Keratinocyte (primary cell): Measurements from ENCODE around the gene TP53BP1. TPM values are rescaled to one million over a fixed set of nuclear protein-coding genes. Genes with fewer than 3 reads are reported as not detected.
A peak's percentile ranks its signal among the peaks of the same experiment; 100 is the strongest.

Experiments
- DNase-seq: peaks from one replicate; pipeline ENCODE4 v3.0.0-alpha.2; 2011; ENCODE audit warnings: low read depth, missing footprints, low spot score
- FAIRE-seq: peaks from 2 replicates; lab custom pipeline; 2011; peaks lifted over from hg19 to GRCh38; lab: Jason Lieb, UNC
- H2AFZ ChIP-seq: 2 replicates; pipeline ENCODE4 v1.6.0; 2012; ENCODE audit warnings: low read length, control low read depth, inconsistent platforms; ENCODE audit not compliant: control insufficient read depth
- H3K27ac ChIP-seq: 2 replicates; pipeline ENCODE4 v1.5.1; 2011; ENCODE audit warnings: low read length; ENCODE audit not compliant: control insufficient read depth, insufficient read depth
- H3K27me3 ChIP-seq: 3 replicates; pipeline ENCODE4 v1.6.0; 2011; ENCODE audit warnings: low read length; ENCODE audit not compliant: control insufficient read depth, insufficient read depth; ENCODE audit errors: extremely low read depth
- H3K36me3 ChIP-seq, 2 experiments: 2 replicates in 1 of 2; 3 replicates in 1 of 2; pipeline ENCODE4 v1.5.1; 2011; ENCODE audit warnings: low read length in 2 of 2, mild to moderate bottlenecking in 1 of 2; ENCODE audit not compliant: control insufficient read depth in 2 of 2, insufficient read depth in 2 of 2; ENCODE audit errors: extremely low read depth in 1 of 2
- H3K4me1 ChIP-seq: 3 replicates; pipeline ENCODE4 v1.5.1; 2011; ENCODE audit warnings: low read length; ENCODE audit not compliant: control insufficient read depth, insufficient read depth; ENCODE audit errors: extremely low read depth
- H3K4me2 ChIP-seq: 3 replicates; pipeline ENCODE4 v1.6.0; 2011; ENCODE audit warnings: low read depth, low read length; ENCODE audit not compliant: control insufficient read depth, insufficient read depth; ENCODE audit errors: extremely low read depth
- H3K4me3 ChIP-seq, 3 experiments: fragments of 200-600 bp in 1 of 3; sonication (generic) in 1 of 3; 2 replicates in 2 of 3; 3 replicates in 1 of 3; pipeline ENCODE4 v1.5.1; 2011 to 2016; ENCODE audit warnings: low read length in 3 of 3, mild to moderate bottlenecking in 3 of 3, control low read depth in 2 of 3, inconsistent platforms in 1 of 3, low read depth in 1 of 3, mixed read lengths in 1 of 3, mixed run types in 1 of 3, moderate library complexity in 1 of 3; ENCODE audit not compliant: control insufficient read depth in 2 of 3, insufficient read depth in 2 of 3; ENCODE audit errors: extremely low read depth in 1 of 3
- H3K79me2 ChIP-seq: 2 replicates; pipeline ENCODE4 v1.6.0; 2012; ENCODE audit warnings: low read length; ENCODE audit not compliant: control insufficient read depth, insufficient read depth
- H3K9ac ChIP-seq: 3 replicates; pipeline ENCODE4 v1.6.0; 2011; ENCODE audit warnings: low read length; ENCODE audit not compliant: control insufficient read depth, insufficient read depth; ENCODE audit errors: extremely low read depth
- H3K9me1 ChIP-seq: 3 replicates; pipeline ENCODE4 v1.6.0; 2011; ENCODE audit warnings: low read length; ENCODE audit not compliant: control insufficient read depth, insufficient read depth; ENCODE audit errors: extremely low read depth
- H3K9me3 ChIP-seq: 2 replicates; pipeline ENCODE4 v1.5.1; 2012; ENCODE audit warnings: low read depth, low read length; ENCODE audit not compliant: control insufficient read depth
- H4K20me1 ChIP-seq: 3 replicates; pipeline ENCODE4 v1.6.0; 2011; ENCODE audit warnings: low read length; ENCODE audit not compliant: control insufficient read depth, insufficient read depth; ENCODE audit errors: extremely low read depth
- CTCF ChIP-seq, 3 experiments: IDR thresholded peaks in 1 of 3; conservative IDR thresholded peaks in 1 of 3; optimal IDR thresholded peaks in 1 of 3; 2 replicates in 2 of 3; 3 replicates in 1 of 3; pipeline versions ENCODE3 to v1.5.1; 2011; ENCODE audit warnings: low read length in 3 of 3, mild to moderate bottlenecking in 3 of 3, moderate library complexity in 2 of 3, control low read depth in 1 of 3, inconsistent platforms in 1 of 3; ENCODE audit not compliant: insufficient read depth in 2 of 3; ENCODE audit errors: extremely low read depth in 1 of 3
- EZH2 ChIP-seq: IDR thresholded peaks from one replicate; pipeline ENCODE4 v1.6.1; 2012; ENCODE audit warnings: inconsistent platforms, mild to moderate bottlenecking, low read length, moderate library complexity
- dilution Hi-C: fragments of 300-500 bp; cut with MboI; formaldehyde crosslinking; loops from one replicate; pipeline ENCODE4 v1.7.0; 2020; ENCODE audit warnings: low sequenced_read_pairs; ENCODE audit not compliant: extremely low pct_ligation_motif_present
- polyA plus RNA-seq, 5 experiments: library from polyadenylated mRNA; depleted of rRNA in 3 of 5; stranded (reverse) in 3 of 5; stranded (forward) in 1 of 5; unstranded in 1 of 5; fragments of >200 nt; gene quantifications; 1 replicate in 1 of 5; 2 replicates in 3 of 5; 3 replicates in 1 of 5; pipeline versions ENCODE4 v1.2.1 to v1.2.3, GENCODE V29; 2011 to 2012; ENCODE audit warnings: missing spikeins in 2 of 5, low read depth in 1 of 5, low replicate concordance in 1 of 5

Gene TP53BP1
- polyA plus RNA-seq, 1 donor (not counting 4 experiments of a cell fraction or from before 2014, with no cell fraction given) = 30.7 TPM

GRCh38 chr15:43423793-43424192 is 69.2 kb downstream of the TP53BP1 start:
- no peak for DNase-seq
- TF ChIP-seq CTCF (optimal IDR thresholded peaks at IDR 0.05 in 1 of 3, IDR thresholded peaks at IDR 0.05 in 1 of 3, conservative IDR thresholded peaks at IDR 0.05 in 1 of 3; ENCODE audit: extremely low read depth in 1 of 3, insufficient read depth in 2 of 3, low read length in 3 of 3) (no peak), EZH2 (no peak)
- peak; percentile 41 for FAIRE-seq
- Histone ChIP-seq H3K9me1 (peaks cover 2% of the 10 kb centered on the region), H3K79me2 (no peaks in the 10 kb centered on the region), H3K36me3 (peaks cover 12 to 17% of the 10 kb centered on the region in 2 experiments), H3K27ac (no peak overlapping the region), H3K4me2 (no peak overlapping the region), H3K27me3 (no peaks in the 10 kb centered on the region), H3K4me3 (no peak overlapping the region), H4K20me1 (no peaks in the 10 kb centered on the region), H2AFZ (no peak overlapping the region), H3K4me1 (no peaks in the 10 kb centered on the region), H3K9ac (no peak overlapping the region), H3K9me3 (no peaks in the 10 kb centered on the region)
- dilution Hi-C loops = no loop called here

- Histone ChIP-seq H3K9ac (no peak overlapping the region), H3K4me3 (no peak overlapping the region), H2AFZ (no peak overlapping the region), H3K4me2 (no peak overlapping the region), H3K27ac (no peak overlapping the region), H3K79me2 (no peaks in the 10 kb centered on the region), H3K4me1 (no peaks in the 10 kb centered on the region), H3K9me1 (peaks cover 2% of the 10 kb centered on the region), H4K20me1 (no peaks in the 10 kb centered on the region), H3K36me3 (peaks cover 13 to 16% of the 10 kb centered on the region in 2 experiments), H3K27me3 (no peaks in the 10 kb centered on the region), H3K9me3 (no peaks in the 10 kb centered on the region)
- TF ChIP-seq EZH2 = no peak
- no peak for TF ChIP-seq CTCF (optimal IDR thresholded peaks at IDR 0.05 in 1 of 3, IDR thresholded peaks at IDR 0.05 in 1 of 3, conservative IDR thresholded peaks at IDR 0.05 in 1 of 3; ENCODE audit: extremely low read depth in 1 of 3, insufficient read depth in 2 of 3, low read length in 3 of 3)
- FAIRE-seq = no peak
- dilution Hi-C loops = no loop called here
- DNase-seq = no peak
Measured at GRCh38 chr15:43420876-43421275, 72.1 kb downstream of the TP53BP1 start.
